ENCODE measurements around the gene RAB1B.

DNA sequence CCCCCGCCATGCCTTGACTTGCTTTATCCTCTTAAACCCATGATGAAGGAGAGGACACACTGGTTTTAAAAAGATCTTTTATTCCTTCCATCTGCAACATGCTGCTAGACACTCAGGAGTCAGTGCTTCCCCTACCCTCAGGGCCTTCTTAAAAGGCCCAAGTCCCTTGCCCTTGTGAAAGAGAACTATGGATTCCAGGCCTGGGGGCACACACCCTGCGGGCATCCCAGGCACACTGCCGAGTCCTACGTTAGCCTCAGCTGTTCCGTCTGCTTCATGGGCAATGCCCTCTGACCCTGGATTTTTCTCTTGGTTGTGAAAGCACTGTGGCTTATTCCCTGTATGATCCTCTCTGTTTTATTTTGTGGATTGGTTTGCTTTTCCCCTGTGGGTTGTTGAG lies 35.1 kb upstream of the RAB1B start:
- TF ChIP-seq, protein P1, sequence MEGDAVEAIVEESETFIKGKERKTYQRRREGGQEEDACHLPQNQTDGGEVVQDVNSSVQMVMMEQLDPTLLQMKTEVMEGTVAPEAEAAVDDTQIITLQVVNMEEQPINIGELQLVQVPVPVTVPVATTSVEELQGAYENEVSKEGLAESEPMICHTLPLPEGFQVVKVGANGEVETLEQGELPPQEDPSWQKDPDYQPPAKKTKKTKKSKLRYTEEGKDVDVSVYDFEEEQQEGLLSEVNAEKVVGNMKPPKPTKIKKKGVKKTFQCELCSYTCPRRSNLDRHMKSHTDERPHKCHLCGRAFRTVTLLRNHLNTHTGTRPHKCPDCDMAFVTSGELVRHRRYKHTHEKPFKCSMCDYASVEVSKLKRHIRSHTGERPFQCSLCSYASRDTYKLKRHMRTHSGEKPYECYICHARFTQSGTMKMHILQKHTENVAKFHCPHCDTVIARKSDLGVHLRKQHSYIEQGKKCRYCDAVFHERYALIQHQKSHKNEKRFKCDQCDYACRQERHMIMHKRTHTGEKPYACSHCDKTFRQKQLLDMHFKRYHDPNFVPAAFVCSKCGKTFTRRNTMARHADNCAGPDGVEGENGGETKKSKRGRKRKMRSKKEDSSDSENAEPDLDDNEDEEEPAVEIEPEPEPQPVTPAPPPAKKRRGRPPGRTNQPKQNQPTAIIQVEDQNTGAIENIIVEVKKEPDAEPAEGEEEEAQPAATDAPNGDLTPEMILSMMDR (IDR thresholded peaks at IDR 0.05), result no peak
- no peak for TF ChIP-seq EZH2 (IDR thresholded peaks at IDR 0.05; ENCODE audit: borderline replicate concordance, insufficient read depth, low read depth, low read length, poor library complexity, severe bottlenecking)

Measured in B cell (primary cell).